K562 (cell line): ENCODE measurements around the gene ZNF574. TPM values are rescaled to one million over a fixed set of nuclear protein-coding genes. Genes with fewer than 3 reads are reported as not detected.

Experiments
- ATAC-seq: fragments of 200-7000 bp; cut with Tn5 transposase; 3 replicates; pipeline ENCODE4 v1.9.1; 2020; ENCODE audit warnings: moderate library complexity
- BruUV-seq: library from RNA; stranded (reverse); fragments of 400-500 nt; replicated peaks from 2 replicates; lab custom pipeline; 2021; lab: Mats Ljungman, UMichigan
- CTCF ChIA-PET: fragments of 300-600 bp; formaldehyde crosslinking; extraction: SDS; loops from one replicate; lab custom pipeline; 2021; ENCODE audit warnings: low intra/inter-chr PET ratio; lab: Yijun Ruan, JAX
- POLR2A ChIA-PET: fragments of 300-600, 350-650 bp; sonication (Branson Sonifier 250); formaldehyde crosslinking; extraction: SDS; loops from one replicate; lab custom pipeline; 2021; ENCODE audit warnings: antibody characterized with exemption, inconsistent platforms; lab: Yijun Ruan, JAX
- DNase-seq, 4 experiments: peaks; one replicate each; pipeline versions ENCODE4 v3.0.0 to v3.0.0-alpha.2; 2011 to 2018; ENCODE audit warnings: low spot score in 3 of 4, mixed read lengths in 3 of 4; ENCODE audit errors: extremely low read depth in 1 of 4
- FAIRE-seq: peaks from 2 replicates; lab custom pipeline; 2011; peaks lifted over from hg19 to GRCh38; lab: Jason Lieb, UNC
- H2AFZ ChIP-seq: 2 replicates; pipeline ENCODE4 v1.6.0; 2011; ENCODE audit warnings: low read depth, low read length, control low read depth, inconsistent platforms
- H3K27ac ChIP-seq: fragments of 200-600 bp; 3 replicates; pipeline ENCODE4 v1.8.0; 2011; ENCODE audit warnings: low read depth, mild to moderate bottlenecking, control low read depth, inconsistent platforms, low read length, moderate library complexity, mixed read lengths; ENCODE audit errors: extremely low read depth
- H3K27me3 ChIP-seq, 2 experiments: fragments of 300-600 bp in 1 of 2; 2 replicates in 1 of 2; 3 replicates in 1 of 2; pipeline versions ENCODE4 v1.6.0 to v1.8.0; 2011; ENCODE audit warnings: inconsistent platforms in 2 of 2, low read length in 2 of 2, mild to moderate bottlenecking in 1 of 2, mixed read lengths in 1 of 2, moderate library complexity in 1 of 2; ENCODE audit not compliant: control insufficient read depth in 2 of 2, insufficient read depth in 2 of 2
- H3K36me3 ChIP-seq: fragments of 300-600 bp; 3 replicates; pipeline ENCODE4 v1.8.0; 2011; ENCODE audit warnings: mild to moderate bottlenecking, low read length, inconsistent platforms; ENCODE audit not compliant: control insufficient read depth, insufficient read depth
- H3K4me1 ChIP-seq, 2 experiments: fragments of 200-600 bp in 1 of 2; replicated peaks in 1 of 2; 2 replicates in 1 of 2; 3 replicates in 1 of 2; pipeline versions ENCODE4 v1.5.1 to v1.8.0; 2011; ENCODE audit warnings: inconsistent platforms in 2 of 2, low read length in 2 of 2, mild to moderate bottlenecking in 1 of 2, mixed read lengths in 1 of 2, moderate library complexity in 1 of 2; ENCODE audit not compliant: control insufficient read depth in 2 of 2, insufficient read depth in 2 of 2
- H3K4me2 ChIP-seq: 2 replicates; pipeline ENCODE4 v1.6.1; 2011; ENCODE audit warnings: low read length, control low read depth, inconsistent platforms, mixed read lengths; ENCODE audit not compliant: insufficient read depth
- H3K4me3 ChIP-seq: fragments of 200-600 bp; sonication (generic), shearing (Covaris generic); 2 replicates; pipeline ENCODE4 v1.5.1; 2016; ENCODE audit warnings: control low read depth, inconsistent platforms
- H3K79me2 ChIP-seq: fragments of 200-600 bp; 3 replicates; pipeline ENCODE4 v1.8.0; 2011; ENCODE audit warnings: low read length, inconsistent platforms; ENCODE audit not compliant: control insufficient read depth, insufficient read depth
- H3K9ac ChIP-seq, 2 experiments: 2 replicates each; pipeline versions ENCODE4 v1.6.0 to v1.6.1; 2011; ENCODE audit warnings: low read depth in 2 of 2, low read length in 2 of 2, control low read depth in 1 of 2, inconsistent platforms in 1 of 2, mild to moderate bottlenecking in 1 of 2, mixed read lengths in 1 of 2; ENCODE audit not compliant: insufficient read depth in 1 of 2
- H3K9me1 ChIP-seq: one replicate; pipeline ENCODE4 v1.6.0; 2011; ENCODE audit warnings: inconsistent platforms, mild to moderate bottlenecking, low read length, moderate library complexity; ENCODE audit not compliant: control insufficient read depth, insufficient read depth
- H3K9me3 ChIP-seq: replicated peaks from 2 replicates; pipeline ENCODE4 v1.5.1; 2011; ENCODE audit warnings: low read depth, low read length, inconsistent platforms; ENCODE audit not compliant: control insufficient read depth, insufficient read depth
- H4K20me1 ChIP-seq: replicated peaks from 2 replicates; pipeline ENCODE4 v1.6.1; 2011; ENCODE audit warnings: low read length, inconsistent platforms, mixed read lengths; ENCODE audit not compliant: control insufficient read depth, insufficient read depth
- CUX1 ChIP-seq: fragments of 200-800 bp; sonication (Bioruptor generic); IDR thresholded peaks from 2 replicates; pipeline ENCODE4 v1.6.1; 2016; ENCODE audit warnings: missing genetic modification characterization, missing compliant biosample characterization
- FIP1L1 ChIP-seq: fragments of 200-400 bp; formaldehyde crosslinking; IDR thresholded peaks from 2 replicates; pipeline ENCODE4 v1.6.1; 2018; ENCODE audit warnings: mild to moderate bottlenecking, low read depth, low read length; ENCODE audit not compliant: poor library complexity, severe bottlenecking
- GATAD2A ChIP-seq: fragments of 450-650 bp; IDR thresholded peaks from 2 replicates; pipeline ENCODE4 v1.6.1; 2017
- PTTG1 ChIP-seq: fragments of 450-650 bp; IDR thresholded peaks from 2 replicates; pipeline ENCODE4 v1.6.1; 2016; ENCODE audit warnings: low read depth, mild to moderate bottlenecking, missing genetic modification characterization, missing compliant biosample characterization
- TCF3 ChIP-seq: sonication (generic); formaldehyde crosslinking; IDR thresholded peaks from 2 replicates; pipeline ENCODE4 v1.4.0; 2020; ENCODE audit warnings: mild to moderate bottlenecking, missing genetic modification reagents
- ZNF133 ChIP-seq: fragments of 250-450 bp; sonication (Bioruptor Pico); IDR thresholded peaks from 2 replicates; pipeline ENCODE4 v1.4.0; 2020; ENCODE audit warnings: mild to moderate bottlenecking
- WGBS: fragments of 100-300 bp; shearing (Covaris generic); methylation state at CpG from one replicate; pipeline ENCODE4 v1.1.6; 2016; ENCODE audit warnings: low coverage, mixed read lengths; ENCODE audit not compliant: insufficient coverage; ENCODE audit errors: missing lambda C conversion rate; 5-methylcytosine and 5-hydroxymethylcytosine counted together
- in situ Hi-C: fragments of 300-500 bp; cut with MboI; formaldehyde crosslinking; loops from 4 replicates; pipeline ENCODE4 v1.15.0; 2018; ENCODE audit warnings: inconsistent platforms, mixed read lengths
- intact Hi-C: fragments of 100-400 bp; cut with micrococcal nuclease; formaldehyde crosslinking; loops from 2 replicates; pipeline ENCODE4 v1.14.2; 2022
- polyA plus RNA-seq, 8 experiments: library from polyadenylated mRNA; depleted of rRNA in 4 of 8; stranded (reverse) in 5 of 8; unstranded in 3 of 8; fragments of >200 nt; fragmentation: Nextera tagmentation in 2 of 8; fragmentation: Illumina TruSeq in 1 of 8; extraction: Ambion mirVana in 2 of 8; extraction: Trizol in 1 of 8; gene quantifications; 2 replicates each; pipeline versions ENCODE4 v1.2.1 to v1.2.3, GENCODE V29; 2011 to 2014; ENCODE audit warnings: inconsistent platforms in 1 of 8, missing spikeins in 1 of 8
- total RNA-seq, 7 experiments: library from RNA; depleted of rRNA in 6 of 7; stranded (reverse); fragments of >200 nt in 6 of 7; fragmentation: Illumina TruSeq in 2 of 7; extraction: Trizol in 2 of 7; gene quantifications; 2 replicates each; pipeline versions ENCODE4 v1.2.1 to v1.2.3, GENCODE V29; 2011 to 2021; ENCODE audit warnings: low replicate concordance in 1 of 7
- TF ChIP-seq, protein P1 (sequence below): IDR thresholded peaks from 2 replicates; pipeline ENCODE4 v1.6.1; 2012; ENCODE audit warnings: low read depth, low read length, improper control_type of control experiment, borderline replicate concordance
- TF ChIP-seq, protein P2 (sequence below): IDR thresholded peaks from 2 replicates; pipeline ENCODE4 v1.6.1; 2011; ENCODE audit warnings: borderline replicate concordance, low read depth, mild to moderate bottlenecking, moderate library complexity, low read length; ENCODE audit not compliant: insufficient read depth, poor library complexity, severe bottlenecking
- TF ChIP-seq, protein P3 (sequence below): sonication (generic); formaldehyde crosslinking; IDR thresholded peaks from 2 replicates; pipeline ENCODE4 v1.8.0; 2022; ENCODE audit warnings: mild to moderate bottlenecking, missing genetic modification reagents

The ZNF574 gene
- total and polyA plus RNA-seq, 9 of the 15 experiments (the other 6 are each of a cell fraction or from before 2014, with no cell fraction given): 0.24 to 20.7 (median 8.4) TPM

- no peaks in the 10 kb centered on the region for H3K9me3 ChIP-seq
- ChIA-PET POLR2A (interaction anchor here (0.6 to 1.2 kb wide), 4 partner anchors 11 to 157 kb away, joined by 3 to 5 read pairs (median 4); no protein-coding TSS in a partner anchor), CTCF (no interaction called here)
- H3K4me2 ChIP-seq: no peak overlapping the region
- H3K9ac ChIP-seq: no peak overlapping the region
- no peaks in the 10 kb centered on the region for H3K36me3 ChIP-seq
- in situ Hi-C loops (no loop called here), intact Hi-C loops (no loop called here)
- DNase-seq: no peak
- H4K20me1 ChIP-seq: peaks cover 6% of the 10 kb centered on the region; the same call in 1 of the 2 replicates
- no peak for ATAC-seq
- no peaks in the 10 kb centered on the region for H3K9me1 ChIP-seq
- H3K27ac ChIP-seq: no peak overlapping the region
- no peak for FAIRE-seq
- H3K4me3 ChIP-seq: no peak overlapping the region
- peaks cover 15 to 36% of the 10 kb centered on the region in 2 experiments; a peak in 4 of 5 replicates for H3K27me3 ChIP-seq
- H2AFZ ChIP-seq: no peak overlapping the region
- no peaks in the 10 kb centered on the region for H3K79me2 ChIP-seq
- TF ChIP-seq CUX1: no peak
- no peak for TF ChIP-seq TCF3 (CRISPR knock-in tag)
- no peak for TF ChIP-seq PTTG1 (tag)
- TF ChIP-seq, protein P1, sequence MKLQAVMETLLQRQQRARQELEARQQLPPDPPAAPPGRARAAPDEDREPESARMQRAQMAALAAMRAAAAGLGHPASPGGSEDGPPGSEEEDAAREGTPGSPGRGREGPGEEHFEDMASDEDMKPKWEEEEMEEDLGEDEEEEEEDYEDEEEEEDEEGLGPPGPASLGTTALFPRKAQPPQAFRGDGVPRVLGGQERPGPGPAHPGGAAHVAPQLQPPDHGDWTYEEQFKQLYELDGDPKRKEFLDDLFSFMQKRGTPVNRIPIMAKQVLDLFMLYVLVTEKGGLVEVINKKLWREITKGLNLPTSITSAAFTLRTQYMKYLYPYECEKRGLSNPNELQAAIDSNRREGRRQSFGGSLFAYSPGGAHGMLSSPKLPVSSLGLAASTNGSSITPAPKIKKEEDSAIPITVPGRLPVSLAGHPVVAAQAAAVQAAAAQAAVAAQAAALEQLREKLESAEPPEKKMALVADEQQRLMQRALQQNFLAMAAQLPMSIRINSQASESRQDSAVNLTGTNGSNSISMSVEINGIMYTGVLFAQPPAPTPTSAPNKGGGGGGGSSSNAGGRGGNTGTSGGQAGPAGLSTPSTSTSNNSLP: no peak
- TF ChIP-seq, protein P2, sequence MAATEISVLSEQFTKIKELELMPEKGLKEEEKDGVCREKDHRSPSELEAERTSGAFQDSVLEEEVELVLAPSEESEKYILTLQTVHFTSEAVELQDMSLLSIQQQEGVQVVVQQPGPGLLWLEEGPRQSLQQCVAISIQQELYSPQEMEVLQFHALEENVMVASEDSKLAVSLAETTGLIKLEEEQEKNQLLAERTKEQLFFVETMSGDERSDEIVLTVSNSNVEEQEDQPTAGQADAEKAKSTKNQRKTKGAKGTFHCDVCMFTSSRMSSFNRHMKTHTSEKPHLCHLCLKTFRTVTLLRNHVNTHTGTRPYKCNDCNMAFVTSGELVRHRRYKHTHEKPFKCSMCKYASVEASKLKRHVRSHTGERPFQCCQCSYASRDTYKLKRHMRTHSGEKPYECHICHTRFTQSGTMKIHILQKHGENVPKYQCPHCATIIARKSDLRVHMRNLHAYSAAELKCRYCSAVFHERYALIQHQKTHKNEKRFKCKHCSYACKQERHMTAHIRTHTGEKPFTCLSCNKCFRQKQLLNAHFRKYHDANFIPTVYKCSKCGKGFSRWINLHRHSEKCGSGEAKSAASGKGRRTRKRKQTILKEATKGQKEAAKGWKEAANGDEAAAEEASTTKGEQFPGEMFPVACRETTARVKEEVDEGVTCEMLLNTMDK: no peak
- no peak for TF ChIP-seq GATAD2A
- TF ChIP-seq, protein P3, sequence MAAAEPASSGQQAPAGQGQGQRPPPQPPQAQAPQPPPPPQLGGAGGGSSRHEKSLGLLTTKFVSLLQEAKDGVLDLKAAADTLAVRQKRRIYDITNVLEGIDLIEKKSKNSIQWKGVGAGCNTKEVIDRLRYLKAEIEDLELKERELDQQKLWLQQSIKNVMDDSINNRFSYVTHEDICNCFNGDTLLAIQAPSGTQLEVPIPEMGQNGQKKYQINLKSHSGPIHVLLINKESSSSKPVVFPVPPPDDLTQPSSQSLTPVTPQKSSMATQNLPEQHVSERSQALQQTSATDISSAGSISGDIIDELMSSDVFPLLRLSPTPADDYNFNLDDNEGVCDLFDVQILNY (CRISPR knock-in tag): no peak
- TF ChIP-seq ZNF133 (CRISPR knock-in tag): no peak
- no peak for TF ChIP-seq FIP1L1
- H3K4me1 ChIP-seq: peaks cover 0 to 5% of the 10 kb centered on the region in 2 experiments; a peak in 1 of 5 replicates
- WGBS: 5% methylated on average over 5 of the region's 5 CpGs
- no TSS peak for BruUV-seq
Measured at GRCh38 chr19:42037649-42038048, 38.3 kb upstream of the ZNF574 start.
